ENCODE measurements around the gene MINDY2. TPM values are rescaled to one million over a fixed set of nuclear protein-coding genes. Genes with fewer than 3 reads are reported as not detected.

MINDY2 gene
- total and polyA plus RNA-seq, 2 donors (not counting 1 experiment from before 2014, with no cell fraction given): 21.1 to 22.3 TPM

DNA sequence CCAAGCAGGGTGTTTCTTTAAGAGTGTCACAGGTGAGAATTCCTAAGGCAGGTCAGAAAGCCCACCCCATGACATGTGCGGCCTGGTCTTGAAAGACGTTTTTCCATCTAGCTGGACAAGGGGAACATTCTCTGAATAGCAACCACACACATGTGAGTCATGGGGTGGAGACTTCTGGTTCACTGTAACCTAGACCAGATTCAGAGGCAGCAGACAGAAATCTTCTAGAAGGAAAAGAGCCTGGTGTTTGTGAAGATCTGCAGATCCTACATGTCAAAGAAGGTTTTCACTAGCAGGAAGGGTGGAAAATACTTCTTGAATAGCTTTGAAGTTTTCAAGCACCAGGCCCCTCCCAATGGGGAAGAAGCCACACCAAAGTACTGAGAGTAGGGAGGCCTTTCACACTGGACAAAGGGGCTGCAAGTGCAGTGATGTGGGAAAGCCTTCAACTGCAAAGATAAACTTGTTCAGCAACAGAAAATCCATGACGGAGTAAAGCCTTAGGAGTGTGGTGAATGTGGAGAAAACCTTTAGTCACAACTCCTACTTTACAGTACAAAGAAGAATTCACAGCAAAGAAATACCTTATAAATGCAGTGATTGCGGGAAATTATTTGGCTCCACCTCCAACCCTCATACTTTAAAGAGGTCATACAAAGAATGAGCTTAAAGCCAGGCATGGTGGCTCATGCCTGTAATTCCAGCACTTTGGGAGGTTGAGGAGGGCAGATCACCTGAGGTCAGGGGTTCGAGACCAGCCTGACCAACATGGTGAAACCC is 39.2 kb upstream of the MINDY2 start:
- H3K79me2 ChIP-seq (ENCODE audit: control insufficient read depth, insufficient read depth, low read length): peaks cover 90% of the 10 kb centered on the region
- H3K27me3 ChIP-seq (ENCODE audit: control insufficient read depth, insufficient read depth, low read length): no peaks in the 10 kb centered on the region
- no peak overlapping the region for H3K9ac ChIP-seq (ENCODE audit: insufficient read depth, low read length)
- no peaks in the 10 kb centered on the region for H3K36me3 ChIP-seq (ENCODE audit: control insufficient read depth, insufficient read depth, low read length)
- peak overlapping the region; percentile 17 for H3K27ac ChIP-seq (ENCODE audit: insufficient read depth, low read length)
- TF ChIP-seq, protein P1, sequence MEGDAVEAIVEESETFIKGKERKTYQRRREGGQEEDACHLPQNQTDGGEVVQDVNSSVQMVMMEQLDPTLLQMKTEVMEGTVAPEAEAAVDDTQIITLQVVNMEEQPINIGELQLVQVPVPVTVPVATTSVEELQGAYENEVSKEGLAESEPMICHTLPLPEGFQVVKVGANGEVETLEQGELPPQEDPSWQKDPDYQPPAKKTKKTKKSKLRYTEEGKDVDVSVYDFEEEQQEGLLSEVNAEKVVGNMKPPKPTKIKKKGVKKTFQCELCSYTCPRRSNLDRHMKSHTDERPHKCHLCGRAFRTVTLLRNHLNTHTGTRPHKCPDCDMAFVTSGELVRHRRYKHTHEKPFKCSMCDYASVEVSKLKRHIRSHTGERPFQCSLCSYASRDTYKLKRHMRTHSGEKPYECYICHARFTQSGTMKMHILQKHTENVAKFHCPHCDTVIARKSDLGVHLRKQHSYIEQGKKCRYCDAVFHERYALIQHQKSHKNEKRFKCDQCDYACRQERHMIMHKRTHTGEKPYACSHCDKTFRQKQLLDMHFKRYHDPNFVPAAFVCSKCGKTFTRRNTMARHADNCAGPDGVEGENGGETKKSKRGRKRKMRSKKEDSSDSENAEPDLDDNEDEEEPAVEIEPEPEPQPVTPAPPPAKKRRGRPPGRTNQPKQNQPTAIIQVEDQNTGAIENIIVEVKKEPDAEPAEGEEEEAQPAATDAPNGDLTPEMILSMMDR (conservative IDR thresholded peaks at IDR 0.05 in 1 of 2, IDR thresholded peaks at IDR 0.05 in 1 of 2; ENCODE audit: low read depth in 1 of 2, low read length in 2 of 2): no peak
- TF ChIP-seq EZH2 (IDR thresholded peaks at IDR 0.05; ENCODE audit: low read length, missing control alignments): no peak
- H3K4me2 ChIP-seq (ENCODE audit: extremely low read depth, insufficient read depth, low read length): peak overlapping the region; percentile 20
- H2AFZ ChIP-seq (ENCODE audit: low read length): no peak overlapping the region
- H3K9me3 ChIP-seq (ENCODE audit: control insufficient read depth, insufficient read depth, low read depth, low read length): no peaks in the 10 kb centered on the region
- no peak overlapping the region for H3K4me3 ChIP-seq (replicated peaks in 1 of 4; ENCODE audit: control extremely low read depth in 1 of 4, insufficient read depth in 1 of 4, low read depth in 3 of 4, low read length in 4 of 4)
- peaks cover 3% of the 10 kb centered on the region for H3K4me1 ChIP-seq (ENCODE audit: control insufficient read depth, extremely low read depth, insufficient read depth, low read length)
- H4K20me1 ChIP-seq (ENCODE audit: control insufficient read depth, extremely low read depth, insufficient read depth, low read length): peaks cover 2% of the 10 kb centered on the region
- peak; percentile 59 to 78 for DNase-seq (ENCODE audit: low read depth in 2 of 2)

DNA sequence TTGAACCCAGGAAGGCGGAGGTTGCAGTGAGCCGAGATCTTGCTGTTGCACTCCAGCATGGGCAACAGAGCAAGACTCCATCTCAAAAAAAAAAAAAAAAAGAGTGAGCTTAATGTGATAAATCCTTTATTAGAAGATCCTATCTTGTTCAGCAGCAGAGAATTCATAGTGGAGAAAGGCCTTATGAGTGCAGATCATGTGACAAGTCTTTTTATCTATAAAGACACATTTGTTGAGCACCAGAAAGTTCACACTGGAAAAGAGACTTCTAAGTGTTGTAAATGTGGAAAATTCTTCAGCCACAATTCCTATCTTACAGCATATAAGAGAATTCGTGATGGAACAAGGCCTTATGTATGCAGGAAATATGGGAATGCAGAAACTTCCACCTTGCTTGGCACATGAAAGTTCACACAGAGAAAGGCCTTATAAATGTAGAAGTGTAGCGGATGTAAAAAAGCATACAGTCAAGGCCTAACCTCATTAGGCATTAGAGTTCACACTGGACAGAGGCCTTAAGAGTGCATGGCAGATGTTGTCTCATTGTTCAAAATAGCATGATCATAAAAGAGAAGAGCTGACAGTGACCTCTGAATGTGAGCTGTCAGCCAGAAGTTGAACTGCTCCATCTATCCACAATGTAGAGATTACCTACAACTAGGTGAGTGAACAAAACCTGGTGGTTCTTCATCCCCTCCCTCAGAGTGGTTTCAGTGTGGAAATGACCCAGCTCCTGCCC is 38.3 kb upstream of the MINDY2 start:
- Histone ChIP-seq H3K4me3 (replicated peaks in 1 of 4; ENCODE audit: control extremely low read depth in 1 of 4, insufficient read depth in 1 of 4, low read depth in 3 of 4, low read length in 4 of 4) (no peak overlapping the region), H3K27ac (ENCODE audit: insufficient read depth, low read length) (no peak overlapping the region), H4K20me1 (ENCODE audit: control insufficient read depth, extremely low read depth, insufficient read depth, low read length) (peaks cover 1% of the 10 kb centered on the region), H3K27me3 (ENCODE audit: control insufficient read depth, insufficient read depth, low read length) (no peaks in the 10 kb centered on the region), H3K36me3 (ENCODE audit: control insufficient read depth, insufficient read depth, low read length) (no peaks in the 10 kb centered on the region), H3K9ac (ENCODE audit: insufficient read depth, low read length) (no peak overlapping the region), H3K9me3 (ENCODE audit: control insufficient read depth, insufficient read depth, low read depth, low read length) (no peaks in the 10 kb centered on the region), H2AFZ (ENCODE audit: low read length) (no peak overlapping the region), H3K79me2 (ENCODE audit: control insufficient read depth, insufficient read depth, low read length) (peaks cover 91% of the 10 kb centered on the region), H3K4me1 (ENCODE audit: control insufficient read depth, extremely low read depth, insufficient read depth, low read length) (peaks cover 3% of the 10 kb centered on the region), H3K4me2 (ENCODE audit: extremely low read depth, insufficient read depth, low read length) (no peak overlapping the region)
- TF ChIP-seq, protein P1 (conservative IDR thresholded peaks at IDR 0.05 in 1 of 2, IDR thresholded peaks at IDR 0.05 in 1 of 2; ENCODE audit: low read depth in 1 of 2, low read length in 2 of 2): no peak
- no peak for TF ChIP-seq EZH2 (IDR thresholded peaks at IDR 0.05; ENCODE audit: low read length, missing control alignments)
- DNase-seq (ENCODE audit: low read depth in 2 of 2): no peak

DNA sequence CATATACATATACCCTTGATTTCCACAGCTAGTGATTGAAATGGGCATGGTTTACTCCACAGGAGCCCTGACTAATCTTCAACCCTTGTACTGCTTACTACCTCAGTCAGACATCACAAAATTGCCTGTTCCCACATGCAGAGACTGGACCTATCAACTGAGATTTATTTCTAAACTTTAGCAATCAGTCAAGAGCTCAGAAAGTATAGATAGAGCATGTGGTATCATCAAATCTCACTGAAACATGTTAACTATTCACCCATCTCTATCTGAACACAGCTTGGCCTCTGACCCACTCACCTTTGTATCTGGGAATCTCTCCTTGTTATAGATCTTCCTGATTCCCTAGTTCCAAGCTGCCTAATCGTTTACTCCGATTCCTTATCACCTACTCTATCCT is 36.2 kb upstream of the MINDY2 start:
- Histone ChIP-seq H3K9me3 (ENCODE audit: control insufficient read depth, insufficient read depth, low read depth, low read length) (no peaks in the 10 kb centered on the region), H3K36me3 (ENCODE audit: control insufficient read depth, insufficient read depth, low read length) (no peaks in the 10 kb centered on the region), H3K27me3 (ENCODE audit: control insufficient read depth, insufficient read depth, low read length) (no peaks in the 10 kb centered on the region), H3K4me1 (ENCODE audit: control insufficient read depth, extremely low read depth, insufficient read depth, low read length) (peaks cover 5% of the 10 kb centered on the region), H3K27ac (ENCODE audit: insufficient read depth, low read length) (no peak overlapping the region), H2AFZ (ENCODE audit: low read length) (no peak overlapping the region), H3K4me2 (ENCODE audit: extremely low read depth, insufficient read depth, low read length) (no peak overlapping the region), H3K79me2 (ENCODE audit: control insufficient read depth, insufficient read depth, low read length) (peaks cover 90% of the 10 kb centered on the region), H4K20me1 (ENCODE audit: control insufficient read depth, extremely low read depth, insufficient read depth, low read length) (no peaks in the 10 kb centered on the region), H3K9ac (ENCODE audit: insufficient read depth, low read length) (no peak overlapping the region), H3K4me3 (replicated peaks in 1 of 4; ENCODE audit: control extremely low read depth in 1 of 4, insufficient read depth in 1 of 4, low read depth in 3 of 4, low read length in 4 of 4) (no peak overlapping the region)
- no peak for DNase-seq (ENCODE audit: low read depth in 2 of 2)
- TF ChIP-seq EZH2 (IDR thresholded peaks at IDR 0.05; ENCODE audit: low read length, missing control alignments): no peak
- TF ChIP-seq, protein P1 (conservative IDR thresholded peaks at IDR 0.05 in 1 of 2, IDR thresholded peaks at IDR 0.05 in 1 of 2; ENCODE audit: low read depth in 1 of 2, low read length in 2 of 2): no peak

Measured in fibroblast of lung (primary cell).